Measurements from ENCODE around the gene IL34.

DNA sequence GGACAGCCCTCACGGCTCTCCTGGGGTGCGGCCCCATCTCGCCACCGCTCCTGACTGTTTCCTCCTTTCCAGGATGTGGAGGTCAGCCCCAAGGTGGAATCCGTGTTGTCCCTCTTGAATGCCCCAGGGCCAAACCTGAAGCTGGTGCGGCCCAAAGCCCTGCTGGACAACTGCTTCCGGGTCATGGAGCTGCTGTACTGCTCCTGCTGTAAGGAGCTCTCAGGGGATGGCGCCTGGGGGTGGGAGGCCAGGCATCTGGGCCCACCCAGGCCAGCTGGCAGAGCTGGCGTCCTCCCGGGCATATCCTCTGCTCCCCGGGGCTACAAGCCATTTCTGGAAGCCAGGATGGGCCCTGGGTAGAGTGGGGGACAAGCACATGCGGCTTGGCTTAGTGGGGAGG is 13.2 kb downstream of the IL34 start:
- TF ChIP-seq, protein P1, sequence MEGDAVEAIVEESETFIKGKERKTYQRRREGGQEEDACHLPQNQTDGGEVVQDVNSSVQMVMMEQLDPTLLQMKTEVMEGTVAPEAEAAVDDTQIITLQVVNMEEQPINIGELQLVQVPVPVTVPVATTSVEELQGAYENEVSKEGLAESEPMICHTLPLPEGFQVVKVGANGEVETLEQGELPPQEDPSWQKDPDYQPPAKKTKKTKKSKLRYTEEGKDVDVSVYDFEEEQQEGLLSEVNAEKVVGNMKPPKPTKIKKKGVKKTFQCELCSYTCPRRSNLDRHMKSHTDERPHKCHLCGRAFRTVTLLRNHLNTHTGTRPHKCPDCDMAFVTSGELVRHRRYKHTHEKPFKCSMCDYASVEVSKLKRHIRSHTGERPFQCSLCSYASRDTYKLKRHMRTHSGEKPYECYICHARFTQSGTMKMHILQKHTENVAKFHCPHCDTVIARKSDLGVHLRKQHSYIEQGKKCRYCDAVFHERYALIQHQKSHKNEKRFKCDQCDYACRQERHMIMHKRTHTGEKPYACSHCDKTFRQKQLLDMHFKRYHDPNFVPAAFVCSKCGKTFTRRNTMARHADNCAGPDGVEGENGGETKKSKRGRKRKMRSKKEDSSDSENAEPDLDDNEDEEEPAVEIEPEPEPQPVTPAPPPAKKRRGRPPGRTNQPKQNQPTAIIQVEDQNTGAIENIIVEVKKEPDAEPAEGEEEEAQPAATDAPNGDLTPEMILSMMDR (IDR thresholded peaks at IDR 0.05; ENCODE audit: insufficient read depth, low read length, poor library complexity, severe bottlenecking) = no peak
- TF ChIP-seq EZH2phosphoT487 (conservative IDR thresholded peaks at IDR 0.05; ENCODE audit: low read length) = no peak

Measured in SU-DHL-6 (cell line).